GM12891 (cell line): ENCODE data around the gene IZUMO1.
A peak's percentile ranks its signal among the peaks of the same experiment; 100 is the strongest.

ENCODE experiments used
- DNase-seq: peaks from one replicate; pipeline ENCODE4 v3.0.0; 2011; ENCODE audit warnings: low spot score; ENCODE audit not compliant: insufficient read length
- FAIRE-seq: peaks from 2 replicates; lab custom pipeline; 2011; peaks lifted over from hg19 to GRCh38; lab: Jason Lieb, UNC
- PAX5 ChIP-seq: IDR thresholded peaks from 2 replicates; pipeline ENCODE4 v1.6.1; 2011; ENCODE audit warnings: low read length, moderate library complexity, mild to moderate bottlenecking; ENCODE audit not compliant: insufficient read depth, severe bottlenecking
- POLR2A ChIP-seq: IDR thresholded peaks from 2 replicates; pipeline ENCODE4 v1.6.1; 2011; ENCODE audit warnings: low read depth, low read length, control low read depth
- POLR2AphosphoS5 ChIP-seq: IDR thresholded peaks from 2 replicates; pipeline ENCODE4 v1.6.1; 2011; ENCODE audit warnings: low read depth, low read length, control low read depth
- POU2F2 ChIP-seq: IDR thresholded peaks from 2 replicates; pipeline ENCODE4 v1.6.1; 2011; ENCODE audit warnings: low read depth, mild to moderate bottlenecking, control low read depth, low read length, moderate library complexity
- SPI1 ChIP-seq: IDR thresholded peaks from 2 replicates; pipeline ENCODE4 v1.6.1; 2011; ENCODE audit warnings: low read depth, low read length, control low read depth
- TAF1 ChIP-seq: IDR thresholded peaks from 2 replicates; pipeline ENCODE4 v1.6.1; 2011; ENCODE audit warnings: low read depth, low read length, control low read depth

IZUMO1 gene

GRCh38 chr19:48737360-48737998 is 9.2 kb downstream of the IZUMO1 start:
- no peak for DNase-seq

DNA sequence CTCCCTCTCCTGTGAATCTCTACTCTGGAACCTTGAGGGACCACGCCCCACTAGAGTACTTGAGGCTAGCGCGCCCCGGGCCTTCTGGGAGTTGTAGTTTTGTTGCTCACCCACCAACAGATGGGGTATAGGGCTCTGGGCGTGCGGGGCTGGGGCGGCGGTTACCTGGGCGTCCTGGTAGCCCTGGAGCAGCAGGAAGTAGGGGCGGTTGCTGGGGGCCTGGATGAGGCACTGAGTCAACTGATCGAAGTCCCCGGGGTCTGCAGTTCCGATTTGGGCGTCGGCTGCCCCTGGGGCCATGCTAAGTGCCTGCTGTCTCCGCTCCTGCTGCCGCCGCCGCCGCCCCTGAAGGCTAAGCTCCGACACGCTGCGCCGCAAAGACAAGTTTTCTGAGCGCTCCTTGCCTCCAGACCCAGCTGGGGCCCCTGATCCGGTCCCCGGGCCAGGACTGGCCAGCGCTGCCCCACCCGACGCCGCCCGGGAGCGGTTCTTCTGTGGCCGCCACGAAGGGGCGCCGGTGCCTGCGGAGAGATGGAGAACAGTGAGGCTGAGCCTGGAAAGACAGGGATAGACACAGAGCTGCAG is 11.6 kb downstream of the IZUMO1 start:
- TF ChIP-seq POLR2AphosphoS5 (no peak), SPI1 (no peak), TAF1 (no peak), PAX5 (no peak), POU2F2 (no peak), POLR2A (no peak)
- DNase-seq (no peak), FAIRE-seq (no peak)

More at GRCh38 chr19:48737360-48737998, 9.2 kb downstream of the IZUMO1 start:
- FAIRE-seq = no peak
- no peak for TF ChIP-seq PAX5
- TF ChIP-seq POLR2AphosphoS5 = no peak
- TF ChIP-seq SPI1 = no peak
- no peak for TF ChIP-seq TAF1
- no peak for TF ChIP-seq POLR2A

GRCh38 chr19:48734625-48735024 is 12.1 kb downstream of the IZUMO1 start:
- DNase-seq (no peak), FAIRE-seq (no peak)

GRCh38 chr19:48731452-48731851 is 15.3 kb downstream of the IZUMO1 start:
- no peak for TF ChIP-seq SPI1
- TF ChIP-seq POLR2AphosphoS5 = no peak
- TF ChIP-seq TAF1 = no peak
- no peak for TF ChIP-seq POLR2A
- no peak for TF ChIP-seq PAX5
- no peak for TF ChIP-seq POU2F2
- DNase-seq (no peak), FAIRE-seq (no peak)

More at GRCh38 chr19:48734625-48735024, 12.1 kb downstream of the IZUMO1 start:
- TF ChIP-seq PAX5 (no peak), POLR2AphosphoS5 (no peak), POU2F2 (no peak), SPI1 (no peak), POLR2A (no peak), TAF1 (no peak)

- FAIRE-seq = no peak
These were observed 17.6 kb downstream of the IZUMO1 start for GRCh38 chr19:48728911-48729664.

GRCh38 chr19:48726556-48726955 is 20.2 kb downstream of the IZUMO1 start:
- peak; percentile 69 for TF ChIP-seq SPI1
- no peak for TF ChIP-seq POU2F2
- no peak for TF ChIP-seq POLR2AphosphoS5
- no peak for TF ChIP-seq TAF1
- FAIRE-seq (no peak), DNase-seq (no peak)

More at GRCh38 chr19:48728911-48729664, 17.6 kb downstream of the IZUMO1 start:
- no peak for TF ChIP-seq TAF1
- TF ChIP-seq POU2F2 = no peak
- TF ChIP-seq POLR2A = no peak
- no peak for TF ChIP-seq SPI1
- no peak for DNase-seq

- TF ChIP-seq SPI1 (peak; percentile 82), POLR2A (no peak)
- FAIRE-seq = no peak
- no peak for DNase-seq
These were observed 21.6 kb downstream of the IZUMO1 start for GRCh38 chr19:48724796-48725753.

DNA sequence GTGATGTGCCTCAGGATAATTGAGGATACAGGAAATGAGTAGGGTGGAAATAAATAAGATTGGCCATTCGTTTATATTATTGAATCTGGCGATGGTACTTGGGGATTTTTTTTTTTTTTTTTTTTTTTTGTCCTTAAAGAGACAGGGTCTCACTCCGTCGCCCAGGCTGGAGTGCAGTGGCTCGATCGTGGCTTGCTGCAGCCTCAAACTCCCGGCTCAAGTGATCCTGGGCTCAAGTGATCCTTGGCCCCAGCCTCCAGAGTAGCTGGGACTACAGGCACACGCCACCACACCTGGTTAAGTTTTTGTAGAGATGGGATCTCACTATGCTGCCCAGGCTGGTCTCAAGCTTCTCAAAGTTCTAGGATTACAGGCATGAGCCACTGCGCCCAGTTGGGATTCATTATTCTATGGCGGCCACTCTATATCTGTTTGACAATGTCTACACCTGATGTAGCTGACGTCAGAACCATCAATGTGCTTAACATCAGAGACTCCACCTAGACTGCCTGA is 24.5 kb downstream of the IZUMO1 start:
- TF ChIP-seq POLR2AphosphoS5 (no peak), SPI1 (no peak), POLR2A (no peak), TAF1 (no peak), POU2F2 (no peak), PAX5 (no peak)
- no peak for DNase-seq
- FAIRE-seq = no peak

DNA sequence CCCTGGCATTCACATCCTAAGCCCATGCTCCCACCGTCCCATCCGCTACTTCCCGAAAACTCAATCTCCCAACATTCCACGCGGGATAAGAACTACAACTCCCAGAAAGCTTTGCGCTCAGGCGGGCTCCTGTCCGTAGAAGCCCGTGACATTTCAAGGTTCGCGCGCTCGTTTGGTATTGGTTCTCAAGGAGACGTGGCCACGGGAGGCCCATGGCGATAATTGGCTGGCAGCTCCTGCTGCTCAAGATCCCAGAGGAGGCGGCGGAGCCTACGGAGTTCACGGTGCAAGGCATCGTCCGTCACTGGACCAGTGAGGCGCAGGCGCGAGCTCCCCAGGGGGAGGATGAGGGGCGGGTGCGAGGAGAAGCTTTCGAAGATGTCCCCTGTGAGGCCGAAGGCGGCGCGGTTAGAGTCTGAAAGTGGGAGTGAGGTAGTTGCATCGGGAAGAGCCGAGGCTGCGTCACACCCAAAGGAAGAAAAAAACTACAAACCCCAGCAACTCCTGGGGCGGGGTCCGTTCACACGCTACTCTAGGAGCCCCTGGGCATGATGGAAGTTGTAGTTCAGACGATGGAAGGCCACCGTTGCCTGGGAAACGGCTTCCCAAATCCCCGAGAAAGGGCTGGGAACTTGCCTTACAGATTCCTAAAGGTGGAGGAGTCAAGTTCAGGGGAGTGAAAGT is 26.0 kb downstream of the IZUMO1 start:
- peak; percentile 96 for DNase-seq
- no peak for TF ChIP-seq POLR2AphosphoS5
- 0 out of 2 replicates have a peak, but pooled peaks have one; percentile 27 for TF ChIP-seq POLR2A
- TF ChIP-seq POU2F2 = peak; percentile 71; the same call in 1 of the 2 replicates
- peak; percentile 96 for FAIRE-seq

GRCh38 chr19:48720251-48720612 is 26.5 kb downstream of the IZUMO1 start:
- DNase-seq (no peak), FAIRE-seq (no peak)
- TF ChIP-seq POLR2AphosphoS5 (no peak), TAF1 (no peak), POLR2A (no peak), PAX5 (no peak), POU2F2 (no peak), SPI1 (no peak)
